Astrocyte (in vitro differentiated cells and primary cell): ENCODE data around the gene DCUN1D2. TPM values are rescaled to one million over a fixed set of nuclear protein-coding genes. Genes with fewer than 3 reads are reported as not detected.

Experiments
- DNase-seq: peaks from one replicate; pipeline ENCODE4 v3.0.0-alpha.2; 2010; ENCODE audit warnings: low read depth
- FAIRE-seq: peaks from 2 replicates; lab custom pipeline; 2011; peaks lifted over from hg19 to GRCh38; lab: Jason Lieb, UNC
- H2AFZ ChIP-seq: 2 replicates; pipeline ENCODE4 v1.6.0; 2012; ENCODE audit warnings: low read depth, low read length, inconsistent platforms
- H3K27ac ChIP-seq: 2 replicates; pipeline ENCODE4 v1.5.1; 2011; ENCODE audit warnings: low read depth, low read length, inconsistent platforms
- H3K27me3 ChIP-seq: 2 replicates; pipeline ENCODE4 v1.6.0; 2011; ENCODE audit warnings: low read length, inconsistent platforms; ENCODE audit not compliant: insufficient read depth
- H3K36me3 ChIP-seq: 2 replicates; pipeline ENCODE4 v1.5.1; 2011; ENCODE audit warnings: low read length, inconsistent platforms; ENCODE audit not compliant: insufficient read depth
- H3K4me1 ChIP-seq: 2 replicates; pipeline ENCODE4 v1.5.1; 2011; ENCODE audit warnings: low read length, inconsistent platforms; ENCODE audit not compliant: insufficient read depth
- H3K4me2 ChIP-seq: 2 replicates; pipeline ENCODE4 v1.6.0; 2012; ENCODE audit warnings: low read length, inconsistent platforms
- H3K4me3 ChIP-seq: 2 replicates; pipeline ENCODE4 v1.5.1; 2011; ENCODE audit warnings: low read depth, mild to moderate bottlenecking, low read length, inconsistent platforms; ENCODE audit not compliant: insufficient read depth
- H3K79me2 ChIP-seq: 2 replicates; pipeline ENCODE4 v1.6.0; 2012; ENCODE audit warnings: mild to moderate bottlenecking, low read length, inconsistent platforms; ENCODE audit not compliant: insufficient read depth
- H3K9ac ChIP-seq: 2 replicates; pipeline ENCODE4 v1.6.0; 2012; ENCODE audit warnings: mild to moderate bottlenecking, low read length, inconsistent platforms
- H3K9me3 ChIP-seq: 2 replicates; pipeline ENCODE4 v1.5.1; 2012; ENCODE audit warnings: low read depth, mild to moderate bottlenecking, low read length, inconsistent platforms; ENCODE audit not compliant: insufficient read depth
- H4K20me1 ChIP-seq: 2 replicates; pipeline ENCODE4 v1.6.0; 2012; ENCODE audit warnings: low read length, inconsistent platforms; ENCODE audit not compliant: insufficient read depth
- H3K27ac Mint-ChIP-seq: one replicate; pipeline ENCODE4 v1.8.0; 2021; ENCODE audit warnings: mild to moderate bottlenecking, mixed read lengths; ENCODE audit not compliant: unreplicated experiment
- H3K27me3 Mint-ChIP-seq: one replicate; pipeline ENCODE4 v1.8.0; 2021; ENCODE audit warnings: low read depth, mixed read lengths; ENCODE audit not compliant: unreplicated experiment
- H3K36me3 Mint-ChIP-seq: one replicate; pipeline ENCODE4 v1.8.0; 2021; ENCODE audit warnings: low read depth, mixed read lengths; ENCODE audit not compliant: unreplicated experiment
- H3K4me1 Mint-ChIP-seq: one replicate; pipeline ENCODE4 v1.8.0; 2021; ENCODE audit warnings: low read depth, mixed read lengths; ENCODE audit not compliant: unreplicated experiment
- H3K4me3 Mint-ChIP-seq: one replicate; pipeline ENCODE4 v1.8.0; 2021; ENCODE audit warnings: mild to moderate bottlenecking, moderate library complexity, mixed read lengths; ENCODE audit not compliant: unreplicated experiment
- H3K9me3 Mint-ChIP-seq: one replicate; pipeline ENCODE4 v1.8.0; 2021; ENCODE audit warnings: mild to moderate bottlenecking, mixed read lengths; ENCODE audit not compliant: unreplicated experiment
- EZH2 ChIP-seq: IDR thresholded peaks from 2 replicates; pipeline ENCODE4 v1.6.1; 2012; ENCODE audit warnings: mild to moderate bottlenecking, low read length, inconsistent platforms; ENCODE audit not compliant: insufficient read depth
- total RNA-seq: library from RNA; stranded (reverse); gene quantifications from 2 replicates; pipeline ENCODE4 v1.2.1, GENCODE V29; 2021
- TF ChIP-seq, protein P1 (sequence below): IDR thresholded peaks from 2 replicates; pipeline ENCODE4 v1.5.1; 2011; ENCODE audit warnings: low read depth, mild to moderate bottlenecking, inconsistent platforms, low read length, moderate library complexity; ENCODE audit not compliant: insufficient read depth

Gene DCUN1D2
- total RNA-seq, 1 donor from 2014 or later, result 16.3 TPM

DNA sequence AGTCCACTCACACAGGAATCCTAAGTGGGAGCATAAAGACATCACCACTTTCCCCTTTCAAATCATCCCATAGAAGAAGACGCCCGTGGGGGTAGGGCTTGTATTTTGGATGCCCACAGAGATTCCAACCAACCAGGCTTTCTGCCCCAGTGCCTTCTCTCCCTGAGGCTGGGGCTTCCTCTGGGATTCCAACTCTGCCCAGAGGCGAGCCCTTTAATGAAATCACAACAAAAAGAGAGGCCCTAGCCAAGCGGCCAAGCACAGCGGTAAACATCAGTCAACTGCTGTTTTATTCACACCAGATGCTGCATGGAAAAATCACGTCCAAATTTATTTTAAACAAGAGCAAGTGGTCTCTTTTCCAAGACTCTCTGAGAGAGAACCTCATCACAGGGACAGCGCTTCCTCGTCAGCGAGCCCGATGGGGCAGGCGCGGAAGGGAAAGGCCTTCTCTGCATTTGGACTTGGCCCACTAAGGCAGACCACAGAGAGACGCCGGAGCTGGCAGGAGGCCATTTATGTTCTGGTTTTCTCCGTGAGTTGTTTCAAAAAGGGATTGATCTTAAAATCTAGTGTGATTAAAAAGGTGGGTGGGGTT, 68.7 kb downstream of the DCUN1D2 start:
- H3K9me3 ChIP-seq, result no peaks in the 10 kb centered on the region
- H3K9ac ChIP-seq, result no peak overlapping the region
- TF ChIP-seq, protein P1, sequence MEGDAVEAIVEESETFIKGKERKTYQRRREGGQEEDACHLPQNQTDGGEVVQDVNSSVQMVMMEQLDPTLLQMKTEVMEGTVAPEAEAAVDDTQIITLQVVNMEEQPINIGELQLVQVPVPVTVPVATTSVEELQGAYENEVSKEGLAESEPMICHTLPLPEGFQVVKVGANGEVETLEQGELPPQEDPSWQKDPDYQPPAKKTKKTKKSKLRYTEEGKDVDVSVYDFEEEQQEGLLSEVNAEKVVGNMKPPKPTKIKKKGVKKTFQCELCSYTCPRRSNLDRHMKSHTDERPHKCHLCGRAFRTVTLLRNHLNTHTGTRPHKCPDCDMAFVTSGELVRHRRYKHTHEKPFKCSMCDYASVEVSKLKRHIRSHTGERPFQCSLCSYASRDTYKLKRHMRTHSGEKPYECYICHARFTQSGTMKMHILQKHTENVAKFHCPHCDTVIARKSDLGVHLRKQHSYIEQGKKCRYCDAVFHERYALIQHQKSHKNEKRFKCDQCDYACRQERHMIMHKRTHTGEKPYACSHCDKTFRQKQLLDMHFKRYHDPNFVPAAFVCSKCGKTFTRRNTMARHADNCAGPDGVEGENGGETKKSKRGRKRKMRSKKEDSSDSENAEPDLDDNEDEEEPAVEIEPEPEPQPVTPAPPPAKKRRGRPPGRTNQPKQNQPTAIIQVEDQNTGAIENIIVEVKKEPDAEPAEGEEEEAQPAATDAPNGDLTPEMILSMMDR, result no peak
- TF ChIP-seq EZH2, result no peak
- H3K36me3 ChIP-seq, result no peaks in the 10 kb centered on the region
- Mint-ChIP-seq H3K9me3 (no peaks in the 10 kb centered on the region), H3K4me3 (no peak overlapping the region), H3K4me1 (peaks cover under 1% of the 10 kb centered on the region), H3K27me3 (peaks cover 13% of the 10 kb centered on the region), H3K27ac (peak overlapping the region; percentile 18), H3K36me3 (peaks cover 6% of the 10 kb centered on the region)
- no peak overlapping the region for H3K4me3 ChIP-seq
- H2AFZ ChIP-seq, result peak overlapping the region; percentile 2
- H3K79me2 ChIP-seq, result no peaks in the 10 kb centered on the region
- H3K4me1 ChIP-seq, result no peaks in the 10 kb centered on the region
- H3K27ac ChIP-seq, result no peak overlapping the region
- H4K20me1 ChIP-seq, result no peaks in the 10 kb centered on the region
- H3K4me2 ChIP-seq, result no peak overlapping the region
- FAIRE-seq (no peak), DNase-seq (peak; percentile 19)
- peaks cover 6% of the 10 kb centered on the region for H3K27me3 ChIP-seq

DNA sequence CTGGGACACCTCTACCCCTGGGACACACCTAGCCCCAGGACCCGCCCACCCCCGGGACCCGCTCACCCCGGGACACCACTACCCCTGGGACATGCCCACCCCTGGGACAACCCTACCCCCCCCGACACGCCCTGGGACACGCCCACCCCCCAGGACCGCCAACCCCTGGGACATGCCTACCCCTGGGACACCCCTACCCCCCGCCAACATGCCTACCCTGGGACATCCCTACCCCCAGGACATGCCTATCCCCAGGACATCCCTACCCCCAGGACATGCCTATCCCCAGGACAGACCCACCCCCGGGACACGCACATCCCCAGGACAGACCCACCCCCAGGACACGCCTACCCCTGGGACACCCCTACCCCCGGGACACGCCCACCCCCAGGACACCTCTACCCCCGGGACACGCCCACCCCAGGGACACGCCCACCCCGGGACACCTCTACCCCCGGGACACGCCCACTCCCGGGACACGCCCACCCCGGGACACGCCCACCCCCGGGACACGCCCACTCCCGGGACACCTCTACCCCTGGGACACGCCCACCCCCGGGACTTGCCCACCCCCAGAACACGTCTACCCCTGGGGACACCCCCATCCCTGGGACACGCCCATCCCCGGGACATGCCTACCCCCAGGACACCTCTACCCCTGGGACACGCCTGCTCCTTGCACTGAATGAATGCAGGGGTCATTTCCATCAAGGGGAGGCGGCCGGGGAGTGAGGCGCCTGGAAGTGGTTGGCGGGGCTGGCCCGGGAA, 69.5 kb downstream of the DCUN1D2 start:
- no peaks in the 10 kb centered on the region for H3K9me3 Mint-ChIP-seq

More for the DNA sequence above, 69.5 kb downstream of the DCUN1D2 start:
- no peaks in the 10 kb centered on the region for H4K20me1 ChIP-seq
- no peaks in the 10 kb centered on the region for H3K36me3 ChIP-seq
- FAIRE-seq (no peak), DNase-seq (no peak)
- H3K36me3 Mint-ChIP-seq, result peaks cover 6% of the 10 kb centered on the region
- H3K27me3 ChIP-seq, result peaks cover 8% of the 10 kb centered on the region
- H3K4me1 ChIP-seq, result no peaks in the 10 kb centered on the region
- peaks cover 18% of the 10 kb centered on the region for H3K27me3 Mint-ChIP-seq
- H3K9me3 ChIP-seq, result no peaks in the 10 kb centered on the region
- H2AFZ ChIP-seq, result no peak overlapping the region
- H3K4me3 Mint-ChIP-seq, result no peak overlapping the region
- H3K4me1 Mint-ChIP-seq, result no peaks in the 10 kb centered on the region
- H3K4me2 ChIP-seq, result no peak overlapping the region
- no peaks in the 10 kb centered on the region for H3K79me2 ChIP-seq
- TF ChIP-seq, protein P1, result no peak
- no peak for TF ChIP-seq EZH2
- H3K27ac Mint-ChIP-seq, result no peak overlapping the region
- H3K9ac ChIP-seq, result no peak overlapping the region
- H3K27ac ChIP-seq, result no peak overlapping the region
- no peak overlapping the region for H3K4me3 ChIP-seq
